K562 (cell line): ENCODE results near the gene MYMK. TPM values are rescaled to one million over a fixed set of nuclear protein-coding genes. Genes with fewer than 3 reads are reported as not detected.

Source experiments
- ATAC-seq: fragments of 200-7000 bp; cut with Tn5 transposase; 3 replicates; pipeline ENCODE4 v1.9.1; 2020; ENCODE audit warnings: moderate library complexity
- BruUV-seq: library from RNA; stranded (reverse); fragments of 400-500 nt; replicated peaks from 2 replicates; lab custom pipeline; 2021; lab: Mats Ljungman, UMichigan
- CTCF ChIA-PET: fragments of 300-600 bp; formaldehyde crosslinking; extraction: SDS; loops from one replicate; lab custom pipeline; 2021; ENCODE audit warnings: low intra/inter-chr PET ratio; lab: Yijun Ruan, JAX
- POLR2A ChIA-PET: fragments of 300-600, 350-650 bp; sonication (Branson Sonifier 250); formaldehyde crosslinking; extraction: SDS; loops from one replicate; lab custom pipeline; 2021; ENCODE audit warnings: antibody characterized with exemption, inconsistent platforms; lab: Yijun Ruan, JAX
- DNase-seq, 4 experiments: peaks; one replicate each; pipeline versions ENCODE4 v3.0.0 to v3.0.0-alpha.2; 2011 to 2018; ENCODE audit warnings: low spot score in 3 of 4, mixed read lengths in 3 of 4; ENCODE audit errors: extremely low read depth in 1 of 4
- FAIRE-seq: peaks from 2 replicates; lab custom pipeline; 2011; peaks lifted over from hg19 to GRCh38; lab: Jason Lieb, UNC
- H2AFZ ChIP-seq: 2 replicates; pipeline ENCODE4 v1.6.0; 2011; ENCODE audit warnings: low read depth, low read length, control low read depth, inconsistent platforms
- H3K27ac ChIP-seq: fragments of 200-600 bp; 3 replicates; pipeline ENCODE4 v1.8.0; 2011; ENCODE audit warnings: low read depth, mild to moderate bottlenecking, control low read depth, inconsistent platforms, low read length, moderate library complexity, mixed read lengths; ENCODE audit errors: extremely low read depth
- H3K27me3 ChIP-seq, 2 experiments: fragments of 300-600 bp in 1 of 2; 2 replicates in 1 of 2; 3 replicates in 1 of 2; pipeline versions ENCODE4 v1.6.0 to v1.8.0; 2011; ENCODE audit warnings: inconsistent platforms in 2 of 2, low read length in 2 of 2, mild to moderate bottlenecking in 1 of 2, mixed read lengths in 1 of 2, moderate library complexity in 1 of 2; ENCODE audit not compliant: control insufficient read depth in 2 of 2, insufficient read depth in 2 of 2
- H3K36me3 ChIP-seq: fragments of 300-600 bp; 3 replicates; pipeline ENCODE4 v1.8.0; 2011; ENCODE audit warnings: mild to moderate bottlenecking, low read length, inconsistent platforms; ENCODE audit not compliant: control insufficient read depth, insufficient read depth
- H3K4me1 ChIP-seq, 2 experiments: fragments of 200-600 bp in 1 of 2; replicated peaks in 1 of 2; 2 replicates in 1 of 2; 3 replicates in 1 of 2; pipeline versions ENCODE4 v1.5.1 to v1.8.0; 2011; ENCODE audit warnings: inconsistent platforms in 2 of 2, low read length in 2 of 2, mild to moderate bottlenecking in 1 of 2, mixed read lengths in 1 of 2, moderate library complexity in 1 of 2; ENCODE audit not compliant: control insufficient read depth in 2 of 2, insufficient read depth in 2 of 2
- H3K4me2 ChIP-seq: 2 replicates; pipeline ENCODE4 v1.6.1; 2011; ENCODE audit warnings: low read length, control low read depth, inconsistent platforms, mixed read lengths; ENCODE audit not compliant: insufficient read depth
- H3K4me3 ChIP-seq: fragments of 200-600 bp; sonication (generic), shearing (Covaris generic); 2 replicates; pipeline ENCODE4 v1.5.1; 2016; ENCODE audit warnings: control low read depth, inconsistent platforms
- H3K79me2 ChIP-seq: fragments of 200-600 bp; 3 replicates; pipeline ENCODE4 v1.8.0; 2011; ENCODE audit warnings: low read length, inconsistent platforms; ENCODE audit not compliant: control insufficient read depth, insufficient read depth
- H3K9ac ChIP-seq, 2 experiments: 2 replicates each; pipeline versions ENCODE4 v1.6.0 to v1.6.1; 2011; ENCODE audit warnings: low read depth in 2 of 2, low read length in 2 of 2, control low read depth in 1 of 2, inconsistent platforms in 1 of 2, mild to moderate bottlenecking in 1 of 2, mixed read lengths in 1 of 2; ENCODE audit not compliant: insufficient read depth in 1 of 2
- H3K9me1 ChIP-seq: one replicate; pipeline ENCODE4 v1.6.0; 2011; ENCODE audit warnings: inconsistent platforms, mild to moderate bottlenecking, low read length, moderate library complexity; ENCODE audit not compliant: control insufficient read depth, insufficient read depth
- H3K9me3 ChIP-seq: replicated peaks from 2 replicates; pipeline ENCODE4 v1.5.1; 2011; ENCODE audit warnings: low read depth, low read length, inconsistent platforms; ENCODE audit not compliant: control insufficient read depth, insufficient read depth
- H4K20me1 ChIP-seq: replicated peaks from 2 replicates; pipeline ENCODE4 v1.6.1; 2011; ENCODE audit warnings: low read length, inconsistent platforms, mixed read lengths; ENCODE audit not compliant: control insufficient read depth, insufficient read depth
- CTBP1 ChIP-seq: fragments of 450-650 bp; IDR thresholded peaks from 2 replicates; pipeline ENCODE4 v1.6.1; 2016; ENCODE audit warnings: borderline replicate concordance
- EHMT2 ChIP-seq: fragments of 450-650 bp; IDR thresholded peaks from 2 replicates; pipeline ENCODE4 v1.6.1; 2018; ENCODE audit warnings: antibody characterized with exemption
- JUND ChIP-seq, 2 experiments: IDR thresholded peaks; 2 replicates in 1 of 2; 3 replicates in 1 of 2; pipeline ENCODE4 v1.6.1; 2011; ENCODE audit warnings: borderline replicate concordance in 2 of 2, low read depth in 2 of 2, low read length in 2 of 2, improper control_type of control experiment in 1 of 2, missing biosample characterization in 1 of 2, missing genetic modification characterization in 1 of 2, missing genetic modification reagents in 1 of 2
- MTA3 ChIP-seq: fragments of 450-650 bp; formaldehyde crosslinking; IDR thresholded peaks from 2 replicates; pipeline ENCODE4 v1.6.1; 2017; ENCODE audit warnings: mild to moderate bottlenecking, borderline replicate concordance
- NFYB ChIP-seq: IDR thresholded peaks from 2 replicates; pipeline ENCODE4 v1.6.1; 2011; ENCODE audit warnings: mild to moderate bottlenecking, moderate library complexity; ENCODE audit not compliant: insufficient read length; ENCODE audit errors: extremely low read depth
- NR0B1 ChIP-seq: fragments of 450-650 bp; IDR thresholded peaks from one replicate; pipeline ENCODE4 v1.6.1; 2018; ENCODE audit warnings: mild to moderate bottlenecking, moderate library complexity; ENCODE audit not compliant: partially characterized antibody
- RFX7 ChIP-seq: fragments of 250-450 bp; sonication (Bioruptor Pico); IDR thresholded peaks from 2 replicates; pipeline ENCODE4 v1.5.1; 2021; ENCODE audit warnings: mild to moderate bottlenecking
- RREB1 ChIP-seq: fragments of 250-450 bp; sonication (Bioruptor Pico); IDR thresholded peaks from 2 replicates; pipeline ENCODE4 v1.4.0; 2020
- ZNF3 ChIP-seq: fragments of 250-450 bp; sonication (Bioruptor Pico); IDR thresholded peaks from 2 replicates; pipeline ENCODE4 v1.5.0; 2021; ENCODE audit warnings: mild to moderate bottlenecking, moderate library complexity
- ZNF589 ChIP-seq: fragments of 200-800 bp; sonication (Bioruptor generic); IDR thresholded peaks from 2 replicates; pipeline ENCODE4 v1.6.1; 2016; ENCODE audit warnings: low read depth, missing genetic modification characterization, missing compliant biosample characterization
- ZNF766 ChIP-seq: fragments of 200-800 bp; sonication (Bioruptor generic); conservative IDR thresholded peaks from 2 replicates; pipeline ENCODE4 v1.6.1; 2016; ENCODE audit warnings: missing genetic modification characterization, missing compliant biosample characterization
- ZZZ3 ChIP-seq: fragments of 450-650 bp; IDR thresholded peaks from 2 replicates; pipeline ENCODE4 v1.6.1; 2016; ENCODE audit warnings: antibody characterized with exemption, mild to moderate bottlenecking, moderate library complexity
- WGBS: fragments of 100-300 bp; shearing (Covaris generic); methylation state at CpG from one replicate; pipeline ENCODE4 v1.1.6; 2016; ENCODE audit warnings: low coverage, mixed read lengths; ENCODE audit not compliant: insufficient coverage; ENCODE audit errors: missing lambda C conversion rate; 5-methylcytosine and 5-hydroxymethylcytosine counted together
- in situ Hi-C: fragments of 300-500 bp; cut with MboI; formaldehyde crosslinking; loops from 4 replicates; pipeline ENCODE4 v1.15.0; 2018; ENCODE audit warnings: inconsistent platforms, mixed read lengths
- intact Hi-C: fragments of 100-400 bp; cut with micrococcal nuclease; formaldehyde crosslinking; loops from 2 replicates; pipeline ENCODE4 v1.14.2; 2022
- polyA plus RNA-seq, 8 experiments: library from polyadenylated mRNA; depleted of rRNA in 4 of 8; stranded (reverse) in 5 of 8; unstranded in 3 of 8; fragments of >200 nt; fragmentation: Nextera tagmentation in 2 of 8; fragmentation: Illumina TruSeq in 1 of 8; extraction: Ambion mirVana in 2 of 8; extraction: Trizol in 1 of 8; gene quantifications; 2 replicates each; pipeline versions ENCODE4 v1.2.1 to v1.2.3, GENCODE V29; 2011 to 2014; ENCODE audit warnings: inconsistent platforms in 1 of 8, missing spikeins in 1 of 8
- total RNA-seq, 7 experiments: library from RNA; depleted of rRNA in 6 of 7; stranded (reverse); fragments of >200 nt in 6 of 7; fragmentation: Illumina TruSeq in 2 of 7; extraction: Trizol in 2 of 7; gene quantifications; 2 replicates each; pipeline versions ENCODE4 v1.2.1 to v1.2.3, GENCODE V29; 2011 to 2021; ENCODE audit warnings: low replicate concordance in 1 of 7

Gene MYMK
- total and polyA plus RNA-seq, 9 of the 15 experiments (the other 6 are each of a cell fraction or from before 2014, with no cell fraction given), result not detected

- TF ChIP-seq ZNF766, result no peak
- TF ChIP-seq ZNF3 (CRISPR knock-in tag), result no peak
- no peak for TF ChIP-seq ZZZ3
- no peak for TF ChIP-seq ZNF589 (CRISPR knock-in tag)
- TF ChIP-seq RFX7, result no peak
- no peak for TF ChIP-seq NFYB
These were observed 48.1 kb upstream of the MYMK start (continued) for GRCh38 chr9:133572821-133573361.

- no peaks in the 10 kb centered on the region for H3K9me1 ChIP-seq
- H3K27ac ChIP-seq, result no peak overlapping the region
- H4K20me1 ChIP-seq, result peaks cover 18% of the 10 kb centered on the region; the same call in 1 of the 2 replicates
- in situ Hi-C loops (no loop called here), intact Hi-C loops (no loop called here)
- no peak for ATAC-seq
- CTCF ChIA-PET, result no interaction called here
- H3K4me1 ChIP-seq, result peaks cover 0 to 20% of the 10 kb centered on the region in 2 experiments; a peak in 2 of 5 replicates
- FAIRE-seq, result no peak
- no peak overlapping the region for H3K4me3 ChIP-seq
- no peaks in the 10 kb centered on the region for H3K9me3 ChIP-seq
- no peak overlapping the region for H2AFZ ChIP-seq
- no TSS peak for BruUV-seq
- POLR2A ChIA-PET, result no interaction called here
- no peaks in the 10 kb centered on the region for H3K36me3 ChIP-seq
- TF ChIP-seq CTBP1, result no peak
- no peak for TF ChIP-seq NR0B1
- TF ChIP-seq RREB1 (CRISPR knock-in tag), result no peak
- no peak for TF ChIP-seq EHMT2
- TF ChIP-seq JUND (IDR thresholded peaks at IDR 0.05; ENCODE audit: borderline replicate concordance, low read depth, low read length), result no peak
- TF ChIP-seq JUND (tag; IDR thresholded peaks at IDR 0.05; ENCODE audit: borderline replicate concordance, low read depth, low read length), result no peak
- TF ChIP-seq MTA3, result no peak
- TF ChIP-seq, all 486 proteins: peak for 0
- H3K27me3 ChIP-seq, result peaks cover 16 to 85% of the 10 kb centered on the region in 2 experiments; a peak in 4 of 5 replicates
- H3K4me2 ChIP-seq, result no peak overlapping the region
- H3K79me2 ChIP-seq, result no peaks in the 10 kb centered on the region
- H3K9ac ChIP-seq, result no peak overlapping the region
- DNase-seq, result no peak
- WGBS, result 0% methylated on average over 16 of the region's 20 CpGs
These were observed 47.3 kb upstream of the MYMK start for GRCh38 chr9:133571896-133572595.
